Smooth muscle cell of the brain vasculature (primary cell): ENCODE results near the gene LMNTD2.
"Not testable (repeated sequence)": the region's sequence is repeated elsewhere in the genome, so short reads cannot be mapped to it uniquely, and the experiment has no call there.

Experiments used
- DNase-seq: peaks from one replicate; pipeline ENCODE4 v3.0.0-alpha.2; 2012; ENCODE audit warnings: low read depth, low spot score

LMNTD2 gene

GRCh38 chr11:587978-588380 is 27.4 kb upstream of the LMNTD2 start:
- no peak for DNase-seq

- no peak for DNase-seq
These were observed 27.0 kb upstream of the LMNTD2 start for GRCh38 chr11:587546-587945.

DNA sequence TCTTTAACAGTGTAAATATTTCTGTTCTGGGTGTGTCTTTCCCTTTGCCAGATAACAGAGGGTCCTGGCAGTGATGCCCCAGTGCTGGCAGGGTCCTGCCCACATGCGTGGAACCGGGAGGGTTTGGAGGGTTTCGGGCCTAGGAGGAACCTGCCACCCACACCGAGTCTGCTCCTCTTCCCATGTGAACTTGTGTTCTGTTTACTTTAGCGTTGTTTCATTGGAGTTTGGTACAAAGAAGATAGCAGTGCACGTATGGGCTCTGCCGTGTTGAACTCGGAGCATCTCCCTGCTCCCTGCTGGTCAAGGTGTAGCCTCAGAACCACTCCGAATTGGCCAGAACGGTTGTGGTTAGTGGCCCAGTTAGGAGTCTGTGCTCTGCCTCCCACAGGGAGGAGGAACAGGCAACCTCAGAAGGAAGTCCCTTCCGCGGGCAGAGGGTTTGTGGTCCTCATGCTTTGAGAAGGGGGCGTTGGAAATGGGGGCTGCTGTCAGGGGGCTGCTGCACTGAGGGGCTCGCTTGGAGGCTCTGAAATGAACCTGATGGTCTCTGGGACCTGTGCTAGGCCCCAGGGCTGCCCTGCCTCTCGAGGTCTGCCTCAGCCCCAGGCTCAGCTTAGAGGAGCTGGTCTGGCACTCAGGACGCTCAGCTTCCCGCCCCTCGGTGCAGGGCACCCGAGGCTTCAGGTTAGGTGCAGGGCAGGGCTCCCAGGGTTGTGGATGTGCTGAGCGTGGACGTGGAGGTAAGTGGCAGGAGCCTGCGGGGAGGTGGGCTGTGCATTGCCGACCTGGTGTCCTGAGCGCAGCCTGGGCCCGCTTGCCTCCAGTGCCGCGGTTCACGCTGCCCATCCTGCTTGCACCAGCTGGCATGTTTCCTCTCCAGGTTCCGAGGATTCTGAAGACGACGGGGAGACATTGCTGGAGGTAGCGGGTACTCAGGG is 26.1 kb upstream of the LMNTD2 start:
- DNase-seq, result no peak

GRCh38 chr11:584287-584686 is 23.7 kb upstream of the LMNTD2 start:
- no peak for DNase-seq

- DNase-seq, result no peak
These were observed 21.2 kb upstream of the LMNTD2 start for GRCh38 chr11:581752-582151.

GRCh38 chr11:581342-581741 is 20.8 kb upstream of the LMNTD2 start:
- no peak for DNase-seq

- no peak for DNase-seq
These were observed 19.5 kb upstream of the LMNTD2 start for GRCh38 chr11:579830-580601.

GRCh38 chr11:578276-579035 is 17.9 kb upstream of the LMNTD2 start:
- no peak for DNase-seq

DNA sequence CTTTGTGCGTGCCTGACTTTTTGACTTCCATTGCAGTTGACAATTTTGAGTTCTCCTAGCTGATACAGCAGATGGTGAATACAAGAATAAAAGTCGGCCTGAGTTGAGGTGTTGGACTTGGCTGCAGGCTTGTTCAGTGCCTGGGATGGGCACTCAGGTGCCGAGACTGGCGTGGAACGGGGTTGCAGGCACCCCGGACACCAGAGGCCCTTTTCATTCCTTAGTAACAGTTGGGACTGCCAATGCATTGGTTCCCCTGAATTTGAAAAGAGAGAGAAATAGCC is 17.0 kb upstream of the LMNTD2 start:
- no peak for DNase-seq

GRCh38 chr11:576811-577610 is 16.5 kb upstream of the LMNTD2 start:
- DNase-seq, result no peak

- DNase-seq, result peak; percentile 86
These were observed 15.6 kb upstream of the LMNTD2 start, which contains the start of gene PHRF1 for GRCh38 chr11:575996-576768. PHRF1 (plus strand) TSS chr11:576470; CDS start chr11:581513, 5,043 bp downstream.

GRCh38 chr11:575313-575995 is 14.9 kb upstream of the LMNTD2 start:
- no peak for DNase-seq

GRCh38 chr11:574632-575312 is 14.2 kb upstream of the LMNTD2 start:
- no peak for DNase-seq

DNA sequence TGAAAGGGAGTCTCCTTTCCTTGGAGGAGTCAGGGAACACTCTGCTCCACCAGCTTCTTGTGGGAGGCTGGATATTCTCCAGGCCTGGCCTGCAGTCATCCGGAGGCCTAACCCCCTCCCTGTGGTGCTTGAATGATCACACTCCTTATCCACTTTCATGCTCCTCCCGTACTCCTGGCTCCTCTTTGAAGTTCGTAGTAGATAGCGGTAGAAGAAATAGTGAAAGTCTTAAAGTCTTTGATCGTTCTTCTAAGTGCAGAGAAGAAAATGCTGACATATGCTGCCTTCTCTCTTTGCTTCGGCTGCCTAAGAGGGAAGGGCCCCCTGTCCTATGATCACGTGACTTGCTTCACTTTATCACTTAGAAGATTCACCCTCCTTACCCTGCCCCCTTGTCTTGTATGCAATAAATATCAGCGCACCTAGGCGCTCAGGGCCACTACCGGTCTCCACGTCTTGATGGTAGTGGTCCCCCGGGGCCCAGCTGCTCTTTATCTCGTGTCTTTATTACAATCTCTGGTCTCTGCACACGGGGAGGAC is 13.6 kb upstream of the LMNTD2 start:
- not testable (repeated sequence) for DNase-seq

DNA sequence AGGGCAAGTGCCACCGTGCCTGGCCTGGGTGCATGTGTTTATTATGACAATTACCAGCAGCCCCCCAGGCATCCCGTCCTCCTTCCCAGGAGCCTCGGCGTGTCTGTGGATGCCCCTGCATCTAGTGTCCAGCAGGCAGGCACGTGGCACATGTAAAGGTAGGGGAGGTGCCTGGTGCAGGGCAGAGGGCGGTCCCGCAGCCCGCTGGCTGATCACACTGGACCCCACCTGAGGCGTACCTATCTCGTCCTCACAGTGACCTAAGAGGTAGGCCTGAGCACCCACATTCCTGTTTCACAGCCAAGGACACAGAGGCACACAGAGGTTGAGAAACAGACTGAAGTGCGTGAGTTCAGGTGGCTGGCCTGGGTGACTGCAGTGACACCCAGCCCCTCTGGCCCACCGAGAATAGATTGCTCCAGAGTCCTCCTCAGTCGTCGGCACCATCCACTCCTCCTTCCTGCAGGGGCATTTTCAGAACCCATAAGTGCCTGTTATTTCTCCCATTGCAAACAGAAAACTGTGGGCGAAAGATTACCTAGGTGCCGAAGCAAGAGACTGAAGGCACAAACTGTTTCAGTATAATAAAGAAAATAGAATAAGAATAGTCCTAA is 12.7 kb upstream of the LMNTD2 start:
- DNase-seq, result no peak

DNA sequence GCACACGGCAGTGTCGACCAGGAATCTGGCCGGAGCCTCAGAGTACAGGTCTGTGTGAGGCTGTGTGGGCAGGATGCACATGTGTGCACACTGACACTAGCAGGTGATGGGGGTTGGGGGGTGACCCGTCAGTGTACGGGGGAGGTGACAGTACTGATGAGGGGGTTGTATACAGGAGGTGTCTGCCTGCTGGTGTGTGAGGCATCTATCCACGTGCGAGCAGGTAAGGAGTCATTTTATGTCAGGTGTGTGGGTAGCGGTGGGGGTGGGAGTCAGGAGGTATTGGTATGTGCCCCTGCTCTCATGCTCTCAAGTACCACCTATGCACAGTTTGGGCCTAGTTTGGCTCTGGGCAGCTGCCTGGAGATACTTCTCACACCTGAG is 11.3 kb upstream of the LMNTD2 start:
- no peak for DNase-seq

DNA sequence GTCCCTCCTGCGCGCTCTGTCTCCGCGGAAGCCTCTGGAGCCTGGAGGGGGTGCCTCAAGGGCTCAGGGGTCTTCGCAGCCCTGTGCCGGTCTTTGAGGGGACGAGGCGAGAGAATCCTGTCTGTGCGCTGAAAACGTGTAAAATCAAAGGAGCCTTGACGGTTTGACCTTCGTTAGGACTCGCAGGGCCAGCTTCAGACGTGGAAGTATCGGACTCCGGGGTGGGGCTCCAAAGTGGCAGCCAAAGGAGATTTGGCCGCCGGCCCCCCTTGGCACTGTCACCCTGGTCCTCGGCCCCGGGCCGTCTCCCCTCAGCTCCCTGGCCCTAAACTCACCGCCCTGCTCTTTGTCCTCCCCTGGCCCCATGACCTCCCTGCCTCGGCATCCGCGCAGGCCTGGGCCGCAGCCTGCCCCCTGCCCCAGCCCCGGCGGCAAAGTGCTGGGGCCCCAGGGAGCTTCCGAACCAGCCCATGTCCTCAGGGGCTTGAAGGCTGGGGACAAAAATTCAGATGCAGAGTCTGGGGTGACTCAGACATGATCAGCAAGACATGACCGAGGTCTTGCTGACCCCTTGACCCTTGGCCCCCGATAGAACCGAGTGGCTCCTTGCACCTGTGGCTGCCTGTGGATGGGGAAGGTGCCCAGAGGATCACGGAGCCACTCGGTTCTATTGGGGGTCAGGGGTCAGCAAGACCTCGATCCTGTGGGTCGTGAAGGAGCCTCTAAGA is 8.8 kb upstream of the LMNTD2 start:
- DNase-seq, result no peak
